GM19239 (cell line): ENCODE measurements around the gene POP7.
"Not testable (repeated sequence)": the region's sequence is repeated elsewhere in the genome, so short reads cannot be mapped to it uniquely, and the experiment has no call there.

Source experiments
- DNase-seq: peaks from one replicate; pipeline ENCODE4 v3.0.0; 2011; ENCODE audit warnings: low spot score; ENCODE audit not compliant: insufficient read length
- FAIRE-seq: peaks from 2 replicates; lab custom pipeline; 2011; peaks lifted over from hg19 to GRCh38; lab: Jason Lieb, UNC

Gene POP7

GRCh38 chr7:100689230-100690135 lies 16.4 kb upstream of the POP7 start:
- DNase-seq (peak; percentile 44), FAIRE-seq (no peak)

- FAIRE-seq (peak; percentile 93), DNase-seq (peak; percentile 91)
Measured at GRCh38 chr7:100691676-100692577, 14.0 kb upstream of the POP7 start.

- FAIRE-seq (no peak), DNase-seq (no peak)
Measured at GRCh38 chr7:100692578-100692961, 13.4 kb upstream of the POP7 start.

GRCh38 chr7:100693312-100694097 lies 12.4 kb upstream of the POP7 start:
- FAIRE-seq (peak; percentile 33), DNase-seq (peak; percentile 14)

- FAIRE-seq (no peak), DNase-seq (peak; percentile 89)
Measured at GRCh38 chr7:100694098-100694745, 11.7 kb upstream of the POP7 start, which contains the start of gene GIGYF1. Gene GIGYF1 (minus strand): TSS chr7:100694250. CDS start chr7:100688238, 6,012 bp downstream.

- DNase-seq (no peak), FAIRE-seq (no peak)
Measured at GRCh38 chr7:100696123-100696521, 9.8 kb upstream of the POP7 start.

- no peak for DNase-seq
- FAIRE-seq: no peak
Measured at GRCh38 chr7:100699018-100699417, 6.9 kb upstream of the POP7 start.

- not testable (repeated sequence) for DNase-seq, FAIRE-seq
Measured at GRCh38 chr7:100701089-100701488, 4.8 kb upstream of the POP7 start.

- DNase-seq (peak; percentile 78), FAIRE-seq (no peak)
Measured at GRCh38 chr7:100705320-100705752, 585 bp upstream of the POP7 start.

- DNase-seq (no peak), FAIRE-seq (no peak)
Measured at GRCh38 chr7:100706672-100707311, 871 bp downstream of the POP7 start.

- FAIRE-seq: no peak
- no peak for DNase-seq
Measured at GRCh38 chr7:100708395-100708794, 2.5 kb downstream of the POP7 start.

- no peak for FAIRE-seq
- no peak for DNase-seq
Measured at GRCh38 chr7:100710452-100710851, 4.5 kb downstream of the POP7 start.

- no peak for FAIRE-seq
- DNase-seq: no peak
Measured at GRCh38 chr7:100711369-100711768, 5.4 kb downstream of the POP7 start.

GRCh38 chr7:100714725-100715124 lies 8.8 kb downstream of the POP7 start:
- no peak for FAIRE-seq
- no peak for DNase-seq

GRCh38 chr7:100717073-100717472 lies 11.2 kb downstream of the POP7 start:
- not testable (repeated sequence) for DNase-seq

GRCh38 chr7:100719523-100720278 lies 13.8 kb downstream of the POP7 start:
- FAIRE-seq (no peak), DNase-seq (no peak)

More at GRCh38 chr7:100717073-100717472, 11.2 kb downstream of the POP7 start:
- FAIRE-seq: not testable (repeated sequence)

GRCh38 chr7:100720279-100720670 lies 14.4 kb downstream of the POP7 start, which contains the start of gene EPO:
Gene EPO (plus strand): TSS chr7:100720468. CDS start chr7:100720981, 513 bp downstream.
- FAIRE-seq (no peak), DNase-seq (no peak)
